B cell (primary cell): ENCODE measurements around the gene ABCC5.

ENCODE experiments used
- CTCF ChIP-seq: fragments of 200-600 bp; IDR thresholded peaks from one replicate; pipeline ENCODE4 v1.8.0; 2022; ENCODE audit warnings: antibody characterized with exemption, mild to moderate bottlenecking
- EZH2 ChIP-seq: IDR thresholded peaks from 2 replicates; pipeline ENCODE4 v1.6.1; 2012; ENCODE audit warnings: borderline replicate concordance, low read depth, mild to moderate bottlenecking, moderate library complexity, low read length; ENCODE audit not compliant: insufficient read depth, poor library complexity, severe bottlenecking

DNA sequence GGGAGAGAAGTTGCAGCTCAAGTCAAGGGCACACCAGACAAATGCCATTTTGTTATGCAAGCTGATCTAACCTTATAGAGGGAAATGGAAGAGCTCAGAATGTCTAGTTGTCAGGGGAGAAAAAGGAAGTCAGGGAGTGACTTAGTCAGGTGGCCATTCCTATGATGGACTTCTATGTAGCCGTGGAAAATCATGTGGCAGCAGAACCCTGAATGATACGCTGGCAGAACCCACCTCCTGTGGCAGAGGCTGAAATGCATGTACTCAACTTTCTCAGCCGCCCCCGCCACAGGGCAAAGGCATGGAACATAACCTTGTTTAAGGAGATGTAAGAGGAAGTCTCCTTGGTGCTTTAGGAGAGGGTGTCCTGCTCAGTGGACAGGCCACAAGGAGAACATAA lies 95.3 kb downstream of the ABCC5 start:
- TF ChIP-seq CTCF = no peak
- no peak for TF ChIP-seq EZH2
